RPMI7951 (cell line): ENCODE results near the gene ASCC1. TPM values are rescaled to one million over a fixed set of nuclear protein-coding genes. Genes with fewer than 3 reads are reported as not detected.
"Not testable (repeated sequence)": the region's sequence is repeated elsewhere in the genome, so short reads cannot be mapped to it uniquely, and the experiment has no call there.

Experiments used
- DNase-seq: peaks from one replicate; pipeline ENCODE4 v3.0.0-alpha.2; 2012; ENCODE audit warnings: low read depth
- total RNA-seq: library from RNA; depleted of rRNA; stranded (reverse); fragments of >200 nt; shearing (Covaris generic); gene quantifications from 2 replicates; pipeline ENCODE4 v1.2.3, GENCODE V29; 2014

Gene ASCC1
- total RNA-seq, 1 experiment from 2014 or later: 40.3 TPM

- DNase-seq: no peak
Observed at GRCh38 chr10:72221278-72221677, 5.2 kb upstream of the ASCC1 start.

- no peak for DNase-seq
Observed at GRCh38 chr10:72220637-72221036, 4.6 kb upstream of the ASCC1 start.

- no peak for DNase-seq
Observed at GRCh38 chr10:72219235-72219814, 3.2 kb upstream of the ASCC1 start.

- no peak for DNase-seq
Observed at GRCh38 chr10:72218726-72219125, 2.6 kb upstream of the ASCC1 start.

- no peak for DNase-seq
Observed at GRCh38 chr10:72218325-72218724, 2.2 kb upstream of the ASCC1 start.

- DNase-seq: not testable (repeated sequence)
Observed at GRCh38 chr10:72211832-72212231, 4.2 kb downstream of the ASCC1 start.

- not testable (repeated sequence) for DNase-seq
Observed at GRCh38 chr10:72211381-72211780, 4.7 kb downstream of the ASCC1 start.

GRCh38 chr10:72208526-72208925, 7.5 kb downstream of the ASCC1 start:
- not testable (repeated sequence) for DNase-seq

- no peak for DNase-seq
Observed at GRCh38 chr10:72206511-72207229, 9.4 kb downstream of the ASCC1 start.

GRCh38 chr10:72204724-72205123, 11.4 kb downstream of the ASCC1 start:
- DNase-seq: no peak

GRCh38 chr10:72204296-72204695, 11.8 kb downstream of the ASCC1 start:
- no peak for DNase-seq

- no peak for DNase-seq
Observed at GRCh38 chr10:72201293-72201692, 14.8 kb downstream of the ASCC1 start.

- DNase-seq: no peak
Observed at GRCh38 chr10:72200883-72201282, 15.2 kb downstream of the ASCC1 start.

- no peak for DNase-seq
Observed at GRCh38 chr10:72194949-72195348, 21.1 kb downstream of the ASCC1 start.

GRCh38 chr10:72186982-72187330, 29.1 kb downstream of the ASCC1 start:
- DNase-seq: no peak

- DNase-seq: no peak
Observed at GRCh38 chr10:72186258-72186981, 29.7 kb downstream of the ASCC1 start.

- no peak for DNase-seq
Observed at GRCh38 chr10:72184156-72184555, 31.9 kb downstream of the ASCC1 start.

- DNase-seq: no peak
Observed at GRCh38 chr10:72177454-72177853, 38.6 kb downstream of the ASCC1 start.

GRCh38 chr10:72176701-72177100, 39.4 kb downstream of the ASCC1 start:
- DNase-seq: no peak

- peak; percentile 59 for DNase-seq
Observed at GRCh38 chr10:72175149-72175548, 40.9 kb downstream of the ASCC1 start.

GRCh38 chr10:72174297-72174662, 41.8 kb downstream of the ASCC1 start:
- DNase-seq: no peak

- peak; percentile 73 for DNase-seq
Observed at GRCh38 chr10:72173619-72174296, 42.3 kb downstream of the ASCC1 start.

- DNase-seq: peak; percentile 16
Observed at GRCh38 chr10:72173262-72173618, 42.8 kb downstream of the ASCC1 start.
